GM21367 (cell line): ENCODE results near the gene SYT6.

Experiments
- ATAC-seq: cut with Tn5 transposase; IDR thresholded peaks from one replicate; pipeline ENCODE4 v1.9.1; 2021; ENCODE audit not compliant: unreplicated experiment

Gene SYT6

GRCh38 chr1:114094675-114095074, 59.0 kb downstream of the SYT6 start:
- no peak for ATAC-seq

GRCh38 chr1:114094363-114094634, 59.4 kb downstream of the SYT6 start:
- ATAC-seq, result no peak

GRCh38 chr1:114093624-114094362, 59.9 kb downstream of the SYT6 start:
- no peak for ATAC-seq

- no peak for ATAC-seq
Observed at GRCh38 chr1:114092186-114093062, 61.2 kb downstream of the SYT6 start.

DNA sequence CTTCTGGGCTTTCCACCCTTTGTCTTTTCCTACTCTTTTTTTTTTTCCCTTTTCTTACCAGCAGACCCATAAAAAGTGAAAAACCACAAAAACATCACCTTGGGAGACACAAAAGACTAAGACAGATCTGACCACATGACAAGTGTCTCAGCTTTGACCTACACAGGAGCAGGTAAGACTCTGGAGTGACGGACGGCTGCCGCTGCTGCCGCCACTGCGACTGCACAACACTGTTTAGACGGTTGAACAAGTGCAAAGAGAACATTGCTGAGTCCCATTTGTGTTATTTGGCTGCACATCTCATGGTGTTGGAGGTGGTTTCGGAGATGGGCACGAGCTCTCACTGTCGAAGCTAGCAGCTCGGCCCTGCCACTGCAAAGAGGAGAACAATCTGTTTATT, 62.0 kb downstream of the SYT6 start:
- ATAC-seq, result no peak

DNA sequence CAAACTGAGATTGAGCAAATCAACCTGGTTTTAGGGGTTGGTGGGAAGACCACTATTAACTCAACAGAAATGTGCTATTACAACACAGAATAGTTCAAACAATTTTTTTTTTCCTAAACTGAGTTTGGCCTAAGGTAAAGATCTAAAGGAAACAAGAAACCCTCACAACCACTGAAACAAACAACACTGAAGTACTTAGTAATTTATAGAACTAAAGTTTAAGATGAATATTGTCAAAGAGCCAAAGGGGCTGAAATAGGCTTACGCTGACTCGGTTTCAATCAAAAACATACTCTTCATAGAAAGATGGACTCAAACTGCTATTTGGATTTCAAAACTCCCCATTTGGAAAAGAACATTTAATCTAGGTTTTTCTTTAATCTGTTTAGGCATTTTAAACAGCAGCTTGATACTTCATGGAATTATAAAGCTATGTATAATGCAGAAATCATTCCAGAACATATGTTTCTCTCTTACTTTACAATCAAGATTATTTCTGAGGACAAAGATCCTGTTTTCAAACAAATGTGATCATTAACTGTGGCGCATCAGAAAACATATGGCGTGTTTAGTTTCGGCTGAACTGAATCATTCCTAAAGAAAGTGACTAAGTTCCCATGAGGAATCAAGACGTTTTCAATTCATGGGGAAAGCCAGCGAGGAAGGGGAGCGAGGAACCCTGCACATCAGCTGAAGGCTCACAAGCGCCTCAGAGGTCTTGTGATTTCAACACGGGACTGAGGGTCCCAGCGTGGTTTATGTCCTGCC, 62.7 kb downstream of the SYT6 start:
- ATAC-seq, result no peak

- no peak for ATAC-seq
Observed at GRCh38 chr1:114089502-114090138, 64.0 kb downstream of the SYT6 start.

DNA sequence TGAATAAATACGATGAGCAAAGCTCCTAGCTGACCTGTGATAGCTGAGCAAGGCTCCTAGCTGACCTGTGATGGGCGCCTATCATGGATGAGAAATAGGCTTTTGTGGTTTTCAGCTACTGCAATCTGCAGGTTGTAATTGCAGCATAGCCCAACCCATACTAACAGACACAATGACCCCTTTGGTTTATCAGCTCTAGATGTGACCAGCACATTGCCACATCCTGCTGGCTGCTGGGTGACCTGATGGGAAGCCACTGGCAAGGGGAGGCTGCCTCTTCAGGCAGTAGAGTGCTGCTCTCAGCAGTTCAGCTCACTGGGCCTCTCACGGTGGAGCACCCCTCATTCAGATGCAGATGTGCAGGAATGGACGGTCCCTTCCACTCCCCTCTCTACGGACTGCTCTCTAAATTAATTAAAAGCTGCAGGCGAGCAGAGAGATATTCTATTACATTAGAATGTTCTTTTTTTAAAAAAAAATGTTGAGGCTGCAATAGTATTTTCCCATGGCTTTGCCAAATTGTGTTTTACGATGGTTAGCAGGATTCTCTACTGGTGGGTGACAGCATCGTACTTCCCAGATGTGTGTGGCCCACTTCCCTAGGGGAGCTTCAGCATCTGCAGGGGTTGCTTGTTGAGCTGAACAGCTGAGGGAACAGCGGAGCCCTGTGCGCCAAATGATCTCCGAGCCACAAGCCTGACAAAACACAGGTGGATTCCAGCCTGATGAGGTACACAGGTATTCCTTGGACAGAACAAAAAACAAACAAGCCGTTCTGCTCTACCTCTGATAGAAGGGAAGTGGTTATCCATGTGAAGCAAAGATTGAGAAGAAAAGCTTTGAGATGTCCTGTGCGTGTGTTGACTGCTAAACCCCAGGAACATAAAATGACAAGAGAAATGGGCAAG, 65.0 kb downstream of the SYT6 start:
- ATAC-seq, result no peak

GRCh38 chr1:114087495-114087894, 66.2 kb downstream of the SYT6 start:
- no peak for ATAC-seq

- ATAC-seq, result no peak
Observed at GRCh38 chr1:114086601-114087368, 66.9 kb downstream of the SYT6 start.

GRCh38 chr1:114082867-114083585, 70.6 kb downstream of the SYT6 start:
- ATAC-seq, result no peak

- no peak for ATAC-seq
Observed at GRCh38 chr1:114082304-114082630, 71.4 kb downstream of the SYT6 start.

DNA sequence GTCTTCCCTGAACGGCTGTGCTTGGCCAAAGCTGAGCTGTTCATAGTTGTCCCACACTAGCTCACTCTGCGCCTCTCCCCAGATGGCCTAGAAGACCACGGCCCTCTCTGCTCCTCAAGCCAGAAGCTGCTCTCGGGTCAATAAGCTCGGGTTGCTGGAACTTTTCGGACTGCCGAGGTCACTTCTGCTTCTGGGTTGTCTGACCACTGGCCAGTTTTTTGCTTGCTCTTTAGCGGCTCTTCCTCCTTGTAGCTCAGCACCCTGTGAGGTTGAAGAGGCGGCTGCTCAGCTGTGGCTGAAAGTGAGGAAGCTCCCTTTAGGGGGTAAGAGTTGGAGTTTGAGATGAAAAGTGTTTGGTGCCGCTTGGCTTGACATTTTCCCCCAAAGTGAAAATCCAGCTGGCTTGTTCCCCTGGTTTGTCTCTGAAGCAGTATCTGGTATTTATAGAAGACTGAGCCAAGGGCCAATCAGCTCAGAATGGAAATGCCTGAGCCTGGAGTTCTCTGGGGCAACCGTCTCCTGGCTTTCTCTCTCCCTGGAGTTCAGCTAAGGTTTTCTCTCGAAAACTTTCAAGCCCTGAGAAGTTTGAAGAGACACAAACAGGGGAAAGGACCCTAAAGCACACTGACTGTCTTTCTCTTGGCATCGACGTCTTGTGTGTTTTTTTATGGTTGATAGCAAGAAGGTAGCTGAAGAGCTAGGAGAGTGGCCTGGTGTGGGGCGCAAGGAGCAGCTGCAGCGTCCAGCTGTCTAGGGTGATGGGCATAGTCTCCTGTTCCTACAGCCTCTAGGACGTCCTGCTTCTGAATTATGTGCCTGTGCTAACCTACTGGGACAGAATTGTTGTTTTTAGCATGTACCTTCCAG, 72.0 kb downstream of the SYT6 start:
- no peak for ATAC-seq

GRCh38 chr1:114080511-114081436, 72.9 kb downstream of the SYT6 start:
- no peak for ATAC-seq

DNA sequence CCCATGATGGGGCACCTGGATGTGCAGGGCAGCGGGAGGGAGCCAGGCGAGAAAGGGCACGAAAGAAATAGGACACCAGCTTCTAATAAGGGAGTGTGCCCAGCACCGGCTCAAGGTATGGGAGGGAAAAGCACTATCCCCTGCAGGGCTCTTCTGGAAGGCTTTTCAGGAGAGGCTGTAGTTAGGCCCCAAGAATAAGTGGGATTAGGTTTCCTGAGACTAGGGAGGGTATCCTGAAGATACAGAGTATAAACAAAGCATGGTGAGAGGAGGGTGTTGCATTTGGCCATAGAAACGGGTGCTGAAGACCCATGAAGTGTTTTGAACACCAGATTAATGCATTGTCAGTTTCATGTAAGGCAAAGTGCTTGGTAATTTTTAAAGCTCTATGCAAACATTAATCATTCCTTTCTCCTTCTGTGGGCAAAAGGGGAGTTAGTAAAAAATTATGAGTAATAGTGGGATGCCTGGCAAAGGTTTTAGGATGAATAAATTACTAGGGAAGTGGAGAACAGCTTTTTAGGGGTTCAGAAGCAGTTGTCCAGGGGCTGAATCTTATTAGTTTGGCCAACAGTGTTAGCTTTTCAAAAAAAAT, 74.0 kb downstream of the SYT6 start:
- ATAC-seq, result no peak

GRCh38 chr1:114078116-114078515, 75.6 kb downstream of the SYT6 start:
- no peak for ATAC-seq

GRCh38 chr1:114077188-114077587, 76.5 kb downstream of the SYT6 start:
- ATAC-seq, result no peak
